Inflammatory macrophage treated with lipopolysaccharide for 1 hour (primary cell): Measurements from ENCODE around the gene IGFL3.
"Not testable (repeated sequence)": the region's sequence is repeated elsewhere in the genome, so short reads cannot be mapped to it uniquely, and the experiment has no call there.

Source experiments
- DNase-seq, 2 donors: peaks; one replicate each; pipeline ENCODE4 v3.0.0-alpha.2; 2020 to 2022

Gene IGFL3

DNA sequence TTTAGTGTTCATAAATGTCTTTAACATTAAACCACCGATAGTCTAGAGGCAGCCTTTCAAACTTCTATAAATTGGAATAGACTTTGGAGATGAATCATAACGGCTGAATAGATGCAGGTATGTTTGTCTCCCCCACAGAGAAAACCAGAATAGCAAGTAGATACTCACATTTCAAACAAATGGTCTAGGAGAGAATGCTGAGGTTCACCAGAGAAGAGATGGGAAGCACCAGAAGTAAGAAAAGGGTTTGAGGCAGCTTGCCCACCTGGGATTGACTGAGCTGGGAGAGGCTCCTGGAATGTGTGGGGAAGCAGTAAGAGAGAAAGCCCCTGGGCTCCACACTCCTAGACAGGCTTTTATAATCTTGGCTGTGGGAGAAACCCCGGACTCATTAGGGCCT is 6.4 kb downstream of the IGFL3 start:
- no peak for DNase-seq

DNA sequence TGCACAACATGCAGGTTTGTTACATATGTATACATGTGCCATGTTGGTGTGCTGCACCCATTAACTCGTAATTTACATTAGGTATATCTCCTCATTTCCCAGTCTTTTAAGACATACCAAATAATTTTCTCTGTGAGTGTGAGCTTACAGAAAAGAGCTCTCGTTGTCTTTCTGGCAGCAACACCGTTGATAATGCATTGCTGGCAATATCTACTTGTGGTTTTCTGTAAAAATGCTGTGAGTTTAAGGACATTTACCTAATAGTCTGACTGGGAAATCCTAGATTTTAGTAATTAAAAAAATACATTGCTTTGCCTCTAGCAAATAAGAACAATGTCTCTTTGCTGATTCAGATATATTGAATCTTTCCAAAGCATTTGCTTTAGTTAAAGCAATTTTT is 8.4 kb downstream of the IGFL3 start:
- DNase-seq, result no peak

DNA sequence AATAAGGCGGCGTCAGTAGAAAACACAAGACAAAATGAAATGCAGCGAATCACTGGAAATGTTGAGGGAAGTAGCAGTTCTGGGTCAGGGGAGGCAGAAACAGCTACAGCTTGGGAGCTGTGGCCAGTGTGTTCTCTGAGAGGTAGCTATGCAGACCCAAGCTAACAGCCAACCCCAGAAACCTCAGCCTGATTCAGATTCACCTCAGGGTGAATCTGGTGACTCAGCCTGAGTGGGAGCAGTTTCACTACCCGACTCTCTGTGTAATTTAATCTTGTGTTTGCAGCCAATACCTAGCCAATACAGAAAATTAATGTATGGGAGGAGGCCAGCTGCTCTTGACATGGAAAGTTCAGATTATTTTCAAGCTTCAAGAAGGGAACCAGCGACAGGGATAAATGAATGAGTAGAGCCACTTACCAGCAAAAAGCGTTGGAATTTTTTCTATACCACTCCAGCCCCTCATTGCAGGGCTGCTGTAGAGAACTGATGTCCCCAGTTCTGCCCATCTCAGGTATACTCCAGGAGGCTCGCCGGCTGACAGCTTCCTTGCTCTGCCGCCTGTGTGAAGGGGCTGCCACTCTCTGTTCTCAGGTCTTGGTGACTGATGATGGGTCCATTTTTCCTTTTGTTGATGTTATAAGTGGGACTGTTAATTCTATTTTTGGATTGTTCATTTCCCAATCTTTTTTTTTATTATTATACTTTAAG is 8.9 kb downstream of the IGFL3 start:
- DNase-seq, result peak in 1 of 2 donors; percentile 17

- no peak for DNase-seq
These were observed 10.8 kb downstream of the IGFL3 start for GRCh38 chr19:46113726-46114125.

- DNase-seq, result no peak
These were observed 12.0 kb downstream of the IGFL3 start for GRCh38 chr19:46112527-46112926.

GRCh38 chr19:46111376-46111775 is 13.1 kb downstream of the IGFL3 start:
- DNase-seq, result no peak

DNA sequence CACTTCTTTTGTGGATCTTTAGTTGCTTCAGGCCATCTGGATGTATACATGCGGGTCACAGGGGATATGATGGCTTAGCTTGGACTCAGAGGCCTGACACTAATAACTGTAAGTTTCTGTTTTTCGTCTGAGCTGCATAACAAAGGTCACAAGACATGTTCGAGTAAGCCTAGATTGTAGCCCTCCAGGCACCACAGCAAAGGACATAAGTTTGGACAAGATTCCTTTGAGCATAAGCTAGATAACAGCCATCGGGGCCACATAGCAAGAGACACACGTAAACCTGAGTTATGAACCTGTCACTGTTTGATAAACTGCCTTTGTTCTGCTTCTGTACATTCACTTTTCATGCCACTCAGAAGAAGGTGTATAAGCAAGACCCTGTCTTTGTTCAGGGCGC is 14.6 kb downstream of the IGFL3 start:
- no peak for DNase-seq

DNA sequence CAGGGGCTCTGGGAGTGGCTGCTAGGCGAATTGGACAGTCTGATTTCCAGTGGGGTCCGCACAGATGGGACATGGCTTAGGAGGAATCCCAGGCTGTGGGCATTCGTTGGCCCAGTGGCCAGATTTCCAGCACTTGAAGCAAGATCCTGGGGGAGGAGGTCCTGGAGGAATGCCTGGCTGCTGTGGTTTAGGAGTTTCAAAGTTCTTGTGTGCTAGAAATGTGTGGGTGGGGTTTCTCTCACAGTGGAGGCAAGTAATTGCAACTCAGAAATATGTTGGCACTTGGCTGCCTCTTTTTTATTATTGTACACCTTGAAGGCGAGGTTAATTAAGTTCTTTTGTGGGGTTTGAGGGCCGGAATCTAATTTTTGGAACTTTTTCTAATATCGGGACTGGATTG is 17.1 kb downstream of the IGFL3 start:
- DNase-seq, result no peak

DNA sequence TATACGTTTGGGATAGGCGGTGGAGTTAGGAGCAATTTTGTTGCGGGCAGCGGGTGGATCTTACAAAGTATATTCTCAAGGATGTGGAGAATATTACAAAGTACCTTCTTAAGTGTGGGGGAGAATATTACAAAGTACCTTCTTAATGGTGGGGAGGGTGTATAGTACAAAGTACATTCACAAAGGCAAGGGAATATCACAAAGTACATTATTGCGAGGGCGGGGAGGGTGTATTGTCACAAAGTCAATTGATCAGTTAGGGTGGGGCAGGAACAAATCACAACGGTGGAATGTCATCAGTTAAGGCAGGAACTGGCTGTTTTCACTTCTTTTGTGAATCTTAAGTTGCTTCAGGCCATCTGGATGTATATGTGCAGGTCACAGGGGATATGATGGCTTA is 22.2 kb downstream of the IGFL3 start:
- DNase-seq, result not testable (repeated sequence)

DNA sequence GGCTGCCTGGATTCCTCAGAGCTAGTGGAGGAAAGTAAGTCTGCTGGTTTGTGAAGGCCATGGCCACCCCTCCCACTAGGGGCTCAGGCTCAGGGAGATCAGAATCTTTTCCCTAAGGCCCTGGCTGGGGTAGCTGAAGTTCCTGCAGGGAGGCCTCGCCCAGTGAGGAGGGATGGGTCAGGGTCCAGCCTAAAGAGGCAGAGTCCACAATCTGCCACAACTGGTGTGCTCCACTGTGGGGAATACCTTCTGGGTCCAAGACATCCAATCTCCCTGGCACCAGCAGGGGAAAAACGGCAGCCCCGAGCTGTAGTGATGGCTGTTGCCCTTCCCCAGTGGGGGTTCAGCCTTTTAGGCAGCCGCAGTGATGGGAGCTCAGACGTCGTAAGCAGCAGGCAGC is 23.2 kb downstream of the IGFL3 start:
- DNase-seq, result no peak

GRCh38 chr19:46100344-46100743 is 24.1 kb downstream of the IGFL3 start:
- no peak for DNase-seq

- no peak for DNase-seq
These were observed 34.0 kb downstream of the IGFL3 start for GRCh38 chr19:46090444-46090843.

DNA sequence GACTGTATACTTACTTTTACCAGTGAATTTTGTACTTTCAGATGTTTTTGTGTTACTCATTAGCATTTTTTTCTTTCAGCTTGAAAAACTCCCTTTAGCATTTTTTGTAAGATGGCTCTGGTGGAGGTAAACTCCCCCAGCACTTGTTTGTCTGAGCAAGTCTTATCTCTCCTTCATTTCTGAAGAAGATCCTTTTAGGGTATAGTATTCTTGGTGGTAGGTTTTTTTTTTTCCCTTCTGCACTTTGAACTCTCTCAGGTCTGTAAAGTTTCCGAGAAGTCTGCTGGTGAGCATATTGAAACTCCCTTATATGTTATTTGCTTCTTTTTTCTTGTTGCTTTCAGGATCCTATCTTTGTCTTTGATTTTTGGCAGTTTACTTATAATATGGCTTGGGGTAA is 35.1 kb downstream of the IGFL3 start:
- DNase-seq, result no peak

DNA sequence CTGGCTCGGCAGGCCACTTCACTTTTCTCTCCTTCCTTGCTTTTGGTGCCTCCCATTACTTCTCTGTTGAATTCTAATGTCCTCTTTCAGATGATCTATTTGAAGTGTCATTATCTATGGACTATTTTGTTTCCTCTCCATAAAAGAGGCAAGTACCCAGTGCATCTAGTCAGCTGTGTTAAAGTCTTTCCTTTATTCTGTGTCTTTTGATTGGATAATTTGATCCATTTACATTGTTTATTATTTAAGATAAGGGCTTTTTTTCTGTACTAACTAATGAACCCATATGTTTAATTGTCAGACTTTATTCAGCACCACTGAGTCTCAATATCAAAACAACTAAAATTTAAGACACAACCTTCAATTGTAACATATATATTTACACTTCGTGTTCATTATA is 36.4 kb downstream of the IGFL3 start:
- no peak for DNase-seq

GRCh38 chr19:46085888-46086287 is 38.6 kb downstream of the IGFL3 start:
- DNase-seq, result no peak

DNA sequence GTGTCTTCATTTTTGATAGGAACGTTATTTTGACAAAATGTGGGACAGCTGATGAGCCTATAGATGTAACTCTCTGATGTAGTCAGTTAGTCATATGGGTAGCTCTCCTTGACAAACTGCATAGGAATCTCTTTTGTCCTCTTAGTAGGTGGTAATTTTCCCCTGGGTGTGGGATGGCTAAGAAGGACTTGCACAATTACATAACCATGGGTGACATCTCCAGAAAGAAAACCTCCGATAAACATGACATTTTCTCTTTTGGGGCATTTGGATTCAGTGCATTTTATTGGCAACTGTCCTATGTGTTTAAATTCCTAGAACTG is 41.8 kb downstream of the IGFL3 start:
- no peak for DNase-seq

GRCh38 chr19:46081928-46082727 is 42.4 kb downstream of the IGFL3 start:
- DNase-seq, result peak; percentile 22 to 60

DNA sequence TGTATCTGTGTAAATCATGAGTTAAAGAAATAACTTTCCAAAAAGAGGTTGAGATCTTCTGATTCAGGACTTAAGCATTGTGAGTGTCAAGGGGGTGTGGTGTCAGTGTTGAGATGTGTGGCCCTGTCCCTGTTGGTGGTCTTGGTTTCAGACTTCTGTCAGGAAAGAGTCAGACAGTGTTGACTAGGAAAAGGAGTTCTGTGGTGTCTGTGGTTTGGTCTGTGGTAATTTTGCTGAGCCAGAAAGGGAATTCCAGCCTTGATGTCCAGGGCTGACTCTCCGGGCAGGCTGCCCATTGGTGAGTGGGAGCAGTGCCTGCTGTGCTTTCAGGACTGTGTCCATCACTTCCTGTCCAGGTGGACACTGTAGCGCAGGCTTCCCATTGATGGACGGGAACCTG is 43.9 kb downstream of the IGFL3 start:
- DNase-seq, result no peak

DNA sequence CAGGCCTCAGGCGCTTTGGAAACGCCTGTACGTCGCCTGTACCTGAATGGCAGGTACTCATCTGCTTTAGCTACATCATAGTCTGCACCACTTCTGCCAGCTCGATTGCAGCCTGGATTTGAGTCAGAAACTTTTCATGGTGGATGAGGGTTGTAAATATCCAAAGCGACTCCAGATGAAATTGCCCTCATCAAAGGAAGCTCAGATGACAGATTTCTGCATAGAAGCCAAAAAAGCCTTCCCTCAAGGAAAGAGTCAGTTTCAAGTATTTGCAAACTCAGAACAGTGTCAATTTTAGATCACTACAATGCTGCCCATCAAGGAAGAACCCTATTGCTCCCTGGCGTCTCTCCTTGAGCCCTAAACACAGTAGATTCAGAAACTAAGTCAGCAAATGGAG is 44.9 kb downstream of the IGFL3 start:
- DNase-seq, result no peak

- peak in 1 of 2 donors; percentile 66 for DNase-seq
These were observed 45.7 kb downstream of the IGFL3 start for GRCh38 chr19:46078573-46079332.

DNA sequence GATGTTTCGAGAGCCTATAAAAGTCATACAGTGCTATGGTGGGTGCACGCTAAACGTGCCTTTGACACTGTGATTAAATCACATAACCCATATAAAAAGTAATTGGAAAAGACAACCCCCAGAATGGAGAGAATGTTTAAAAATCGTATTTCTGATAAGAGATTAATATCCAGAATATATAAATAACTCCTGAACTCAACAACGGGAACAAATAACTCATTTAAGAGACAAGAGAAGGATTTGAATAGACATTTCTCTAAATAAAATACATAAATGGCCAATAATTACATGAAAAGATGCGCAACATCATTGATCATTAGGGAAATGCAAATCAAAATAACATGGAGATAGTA is 46.7 kb downstream of the IGFL3 start:
- DNase-seq, result no peak

GRCh38 chr19:46076951-46077814 is 47.3 kb downstream of the IGFL3 start:
- peak; percentile 56 to 81 for DNase-seq
